Measurements from ENCODE around the gene EML3.

EML3 gene

GRCh38 chr11:62605467-62605866 is 7.1 kb downstream of the EML3 start:
- Histone ChIP-seq H3K4me3 (ENCODE audit: extremely low read depth, insufficient read depth, low read length, poor library complexity, severe bottlenecking) (no peak overlapping the region), H3K36me3 (ENCODE audit: control insufficient read depth, insufficient read depth, low read length) (peaks cover 37% of the 10 kb centered on the region), H3K4me1 (ENCODE audit: control insufficient read depth, insufficient read depth, low read length, poor library complexity, severe bottlenecking) (peaks cover 11% of the 10 kb centered on the region), H3K9me3 (ENCODE audit: control insufficient read depth, low read length) (no peaks in the 10 kb centered on the region), H3K27ac (ENCODE audit: low read depth, low read length, severe bottlenecking) (no peak overlapping the region)
- WGBS, 2 experiments (ENCODE audit: insufficient coverage in 2 of 2), result 89 to 98% methylated on average over 5 to 6 of the region's 6 CpGs

DNA sequence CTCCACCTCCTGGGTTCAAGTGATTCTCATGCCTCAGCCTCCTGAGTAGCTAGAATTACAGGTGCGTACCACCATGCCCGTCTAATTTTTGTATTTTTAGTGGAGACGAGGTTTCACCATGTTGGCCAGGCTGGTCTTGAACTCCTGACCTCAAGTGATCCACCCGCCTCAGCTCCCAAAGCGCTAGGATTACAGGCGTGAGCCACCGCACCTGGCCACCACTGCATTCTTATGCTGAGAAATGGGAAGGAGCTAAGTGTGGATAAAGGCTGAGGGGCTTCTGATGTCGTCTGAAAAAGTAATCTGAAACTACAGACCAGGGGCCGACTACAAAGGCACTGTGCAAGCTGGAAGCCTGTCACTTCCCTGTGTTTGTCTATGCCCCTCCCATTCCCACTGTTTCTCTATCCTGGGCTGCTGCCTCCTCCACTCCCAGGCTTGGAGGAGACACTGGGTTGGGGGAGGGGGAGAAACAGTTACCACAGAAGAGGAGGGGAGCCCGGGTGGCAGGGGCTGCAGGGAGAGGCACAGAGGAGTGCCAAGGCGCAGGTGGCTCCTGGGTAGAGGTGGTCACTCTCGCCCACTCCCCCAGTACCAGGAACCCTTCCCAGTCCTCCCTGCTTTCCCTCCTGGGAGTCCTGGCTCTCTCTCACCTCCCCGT is 8.0 kb downstream of the EML3 start:
- 66 to 75% methylated on average over 9 of the region's 13 CpGs for WGBS, 2 experiments (ENCODE audit: insufficient coverage in 2 of 2)
- Histone ChIP-seq H3K27ac (ENCODE audit: low read depth, low read length, severe bottlenecking) (no peak overlapping the region), H3K4me3 (ENCODE audit: extremely low read depth, insufficient read depth, low read length, poor library complexity, severe bottlenecking) (no peak overlapping the region)

GRCh38 chr11:62603776-62604299 is 8.7 kb downstream of the EML3 start:
- Histone ChIP-seq H3K4me1 (ENCODE audit: control insufficient read depth, insufficient read depth, low read length, poor library complexity, severe bottlenecking) (peaks cover 20% of the 10 kb centered on the region), H3K4me3 (ENCODE audit: extremely low read depth, insufficient read depth, low read length, poor library complexity, severe bottlenecking) (no peak overlapping the region), H3K9me3 (ENCODE audit: control insufficient read depth, low read length) (no peaks in the 10 kb centered on the region), H3K36me3 (ENCODE audit: control insufficient read depth, insufficient read depth, low read length) (peaks cover 39% of the 10 kb centered on the region), H3K27ac (ENCODE audit: low read depth, low read length, severe bottlenecking) (no peak overlapping the region)
- 95 to 98% methylated on average over 7 to 8 of the region's 8 CpGs for WGBS, 2 experiments (ENCODE audit: insufficient coverage in 2 of 2)

More for the DNA sequence above, 8.0 kb downstream of the EML3 start:
- Histone ChIP-seq H3K36me3 (ENCODE audit: control insufficient read depth, insufficient read depth, low read length) (peaks cover 38% of the 10 kb centered on the region), H3K4me1 (ENCODE audit: control insufficient read depth, insufficient read depth, low read length, poor library complexity, severe bottlenecking) (peaks cover 17% of the 10 kb centered on the region), H3K9me3 (ENCODE audit: control insufficient read depth, low read length) (no peaks in the 10 kb centered on the region)

- no peak overlapping the region for H3K4me3 ChIP-seq (ENCODE audit: extremely low read depth, insufficient read depth, low read length, poor library complexity, severe bottlenecking)
Measured at GRCh38 chr11:62603072-62603408, 9.5 kb downstream of the EML3 start.

DNA sequence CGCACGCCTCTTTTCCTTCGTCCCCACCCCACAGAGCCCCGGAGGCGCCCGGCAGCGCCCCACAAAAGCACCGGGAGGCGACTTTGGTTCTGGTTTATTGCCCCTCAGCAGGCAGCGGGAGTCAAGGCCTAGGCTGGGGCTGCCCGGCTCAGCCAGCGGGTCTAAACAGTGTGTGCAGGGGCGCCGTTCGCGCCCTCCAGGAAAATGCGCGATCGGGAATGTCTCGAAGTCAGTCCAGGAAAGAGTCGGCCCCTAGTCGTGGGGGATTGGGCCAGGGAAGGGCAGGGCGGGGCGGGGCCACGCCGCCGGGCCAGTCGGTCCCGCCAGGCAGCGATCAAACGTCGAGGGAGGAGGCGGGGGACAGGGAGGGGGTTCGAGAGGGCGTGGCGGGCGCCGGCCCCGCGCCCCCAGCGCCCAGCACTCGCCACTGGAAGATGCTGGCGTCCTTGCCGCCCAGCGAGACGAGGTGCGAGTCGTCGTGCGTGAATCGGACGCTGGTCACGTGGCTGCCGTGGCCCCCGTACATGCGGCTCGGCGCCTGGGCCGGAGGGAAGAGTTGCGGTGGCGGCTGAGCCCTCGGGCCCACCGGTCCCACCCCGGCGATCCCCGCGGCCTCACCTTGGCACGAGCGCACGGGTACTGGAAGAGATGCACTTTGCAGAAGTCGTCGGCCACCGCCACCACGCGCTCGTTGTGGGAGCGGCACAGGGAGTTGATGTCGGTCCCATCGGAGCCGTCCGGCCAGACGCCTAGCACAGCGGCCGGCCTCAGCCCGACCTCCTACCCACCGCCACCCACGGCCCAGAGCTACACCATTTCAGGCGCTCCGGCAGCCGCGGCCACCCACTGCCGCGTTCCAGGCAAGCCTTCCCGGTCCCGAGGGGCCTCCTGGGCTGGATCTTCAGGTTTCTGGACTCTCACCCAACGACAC is 10.2 kb downstream of the EML3 start:
- H3K36me3 ChIP-seq (ENCODE audit: control insufficient read depth, insufficient read depth, low read length), result peaks cover 45% of the 10 kb centered on the region
- 9% methylated on average over 58 to 95 of the region's 96 CpGs for WGBS, 2 experiments (ENCODE audit: insufficient coverage in 2 of 2)
- H3K9me3 ChIP-seq (ENCODE audit: control insufficient read depth, low read length), result no peaks in the 10 kb centered on the region
- H3K27ac ChIP-seq (ENCODE audit: low read depth, low read length, severe bottlenecking), result peak overlapping the region; percentile 75
- peak overlapping the region; percentile 100 for H3K4me3 ChIP-seq (ENCODE audit: extremely low read depth, insufficient read depth, low read length, poor library complexity, severe bottlenecking)
- H3K4me1 ChIP-seq (ENCODE audit: control insufficient read depth, insufficient read depth, low read length, poor library complexity, severe bottlenecking), result peaks cover 27% of the 10 kb centered on the region

More at GRCh38 chr11:62603072-62603408, 9.5 kb downstream of the EML3 start:
- no peaks in the 10 kb centered on the region for H3K9me3 ChIP-seq (ENCODE audit: control insufficient read depth, low read length)
- no peak overlapping the region for H3K27ac ChIP-seq (ENCODE audit: low read depth, low read length, severe bottlenecking)
- peaks cover 43% of the 10 kb centered on the region for H3K36me3 ChIP-seq (ENCODE audit: control insufficient read depth, insufficient read depth, low read length)
- H3K4me1 ChIP-seq (ENCODE audit: control insufficient read depth, insufficient read depth, low read length, poor library complexity, severe bottlenecking), result peaks cover 26% of the 10 kb centered on the region
- WGBS, 2 experiments (ENCODE audit: insufficient coverage in 2 of 2), result 67 to 71% methylated on average over 13 of the region's 13 CpGs

- peak within 1 kb of the TSS; percentile 100 for H3K4me3 ChIP-seq (ENCODE audit: extremely low read depth, insufficient read depth, low read length, poor library complexity, severe bottlenecking)
- H3K36me3 ChIP-seq (ENCODE audit: control insufficient read depth, insufficient read depth, low read length), result peaks cover 53% of the 10 kb centered on the region
- peaks cover 27% of the 10 kb centered on the region for H3K4me1 ChIP-seq (ENCODE audit: control insufficient read depth, insufficient read depth, low read length, poor library complexity, severe bottlenecking)
- H3K27ac ChIP-seq (ENCODE audit: low read depth, low read length, severe bottlenecking), result peak within 1 kb of the TSS; percentile 87
- no peaks in the 10 kb centered on the region for H3K9me3 ChIP-seq (ENCODE audit: control insufficient read depth, low read length)
- WGBS, 2 experiments (ENCODE audit: insufficient coverage in 2 of 2), result 0% methylated on average over 61 to 80 of the region's 83 CpGs
Measured at GRCh38 chr11:62601372-62602140, 11.0 kb downstream of the EML3 start, which contains the start of gene MTA2. Gene MTA2, minus strand, starts transcription at chr11:62601865. Its CDS starts 415 bp downstream, at chr11:62601450.

DNA sequence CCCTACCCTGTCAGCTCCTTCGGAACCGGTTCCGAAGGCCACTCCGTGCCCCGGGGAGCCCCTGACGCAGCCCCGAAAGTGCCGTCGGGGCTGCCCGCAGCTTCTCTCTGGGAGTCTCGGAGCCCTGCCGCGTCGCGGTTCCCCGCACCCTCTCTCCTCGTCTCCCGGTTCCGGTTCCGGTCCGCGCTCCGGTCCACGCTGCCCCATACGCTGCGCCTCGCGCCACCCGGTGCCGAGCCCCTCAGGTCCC is 11.5 kb downstream of the EML3 start:
- Histone ChIP-seq H3K4me3 (ENCODE audit: extremely low read depth, insufficient read depth, low read length, poor library complexity, severe bottlenecking) (peak overlapping the region; percentile 100), H3K36me3 (ENCODE audit: control insufficient read depth, insufficient read depth, low read length) (peaks cover 55% of the 10 kb centered on the region), H3K4me1 (ENCODE audit: control insufficient read depth, insufficient read depth, low read length, poor library complexity, severe bottlenecking) (peaks cover 27% of the 10 kb centered on the region), H3K27ac (ENCODE audit: low read depth, low read length, severe bottlenecking) (peak overlapping the region; percentile 87), H3K9me3 (ENCODE audit: control insufficient read depth, low read length) (no peaks in the 10 kb centered on the region)
- WGBS, 2 experiments (ENCODE audit: insufficient coverage in 2 of 2), result 0% methylated on average over 26 to 30 of the region's 30 CpGs

DNA sequence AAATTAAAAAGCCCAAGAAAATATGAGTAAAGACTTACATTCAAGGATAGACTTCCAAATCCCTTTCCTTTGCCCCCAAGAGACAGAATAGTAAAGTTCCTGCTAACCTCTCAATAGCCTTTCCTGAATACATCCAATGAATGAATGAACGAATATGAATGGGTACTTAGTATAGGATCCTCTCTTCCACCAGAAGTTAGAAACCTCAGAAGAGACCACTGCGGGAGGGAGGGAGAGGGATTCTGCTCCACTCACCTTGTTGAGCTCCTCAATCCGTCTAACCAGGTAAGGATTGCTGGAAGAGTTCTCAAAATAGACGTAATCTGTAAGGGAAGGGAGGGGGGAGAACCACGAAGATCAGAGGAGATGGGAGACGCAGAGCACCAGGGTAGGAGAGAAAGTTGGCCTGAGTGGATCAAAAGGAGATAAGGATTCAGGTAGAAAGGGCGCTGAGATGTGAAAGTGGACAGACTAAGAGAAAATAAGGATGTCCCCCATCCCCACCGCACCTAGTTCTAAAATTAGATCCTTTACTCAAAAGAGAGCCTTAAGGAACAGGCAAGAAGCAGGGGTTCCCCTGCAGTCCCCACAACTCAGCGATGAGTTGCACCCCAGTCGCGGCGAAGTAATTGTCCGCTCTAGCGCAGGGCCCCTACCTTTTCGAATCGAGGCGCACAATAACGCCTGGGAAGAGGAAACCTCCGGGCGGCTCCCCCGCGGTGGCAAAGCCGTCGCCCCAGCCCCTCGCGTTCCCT is 12.0 kb downstream of the EML3 start:
- 0% methylated on average over 22 to 23 of the region's 26 CpGs for WGBS, 2 experiments (ENCODE audit: insufficient coverage in 2 of 2)
- Histone ChIP-seq H3K36me3 (ENCODE audit: control insufficient read depth, insufficient read depth, low read length) (peaks cover 55% of the 10 kb centered on the region), H3K27ac (ENCODE audit: low read depth, low read length, severe bottlenecking) (peak overlapping the region; percentile 87)

DNA sequence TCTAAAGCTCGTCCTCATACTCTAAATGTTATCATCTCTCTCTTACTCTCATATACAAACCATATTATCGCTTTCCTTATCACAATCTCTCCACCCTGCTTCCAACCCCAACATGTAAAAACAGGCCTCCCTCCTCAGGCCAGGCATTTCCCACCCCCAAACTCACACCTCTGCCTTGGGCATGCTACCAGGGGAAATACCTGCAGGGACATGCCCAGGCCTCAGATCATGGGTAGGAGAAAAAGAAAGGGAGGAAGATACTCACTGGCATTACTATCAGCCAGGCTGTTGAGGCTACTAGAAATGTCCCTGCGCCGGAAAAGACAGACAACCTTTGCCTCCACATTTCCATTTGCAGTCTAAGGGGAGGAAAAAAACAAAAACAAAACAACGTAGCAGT is 12.7 kb downstream of the EML3 start:
- no peaks in the 10 kb centered on the region for H3K9me3 ChIP-seq (ENCODE audit: control insufficient read depth, low read length)
- peaks cover 23% of the 10 kb centered on the region for H3K4me1 ChIP-seq (ENCODE audit: control insufficient read depth, insufficient read depth, low read length, poor library complexity, severe bottlenecking)
- 58 to 70% methylated on average over 2 of the region's 5 CpGs for whole genome bisulfite sequencing, 2 experiments (ENCODE audit: insufficient coverage in 2 of 2)
- no peak overlapping the region for H3K27ac ChIP-seq (ENCODE audit: low read depth, low read length, severe bottlenecking)
- H3K4me3 ChIP-seq (ENCODE audit: extremely low read depth, insufficient read depth, low read length, poor library complexity, severe bottlenecking), result peak overlapping the region; percentile 100
- peaks cover 56% of the 10 kb centered on the region for H3K36me3 ChIP-seq (ENCODE audit: control insufficient read depth, insufficient read depth, low read length)

More for the DNA sequence above, 12.0 kb downstream of the EML3 start:
- Histone ChIP-seq H3K4me3 (ENCODE audit: extremely low read depth, insufficient read depth, low read length, poor library complexity, severe bottlenecking) (peak overlapping the region; percentile 100), H3K9me3 (ENCODE audit: control insufficient read depth, low read length) (no peaks in the 10 kb centered on the region), H3K4me1 (ENCODE audit: control insufficient read depth, insufficient read depth, low read length, poor library complexity, severe bottlenecking) (peaks cover 27% of the 10 kb centered on the region)
